ENCODE data around the gene KIFAP3.
"Not testable (repeated sequence)": the region's sequence is repeated elsewhere in the genome, so short reads cannot be mapped to it uniquely, and the experiment has no call there.

The KIFAP3 gene

DNA sequence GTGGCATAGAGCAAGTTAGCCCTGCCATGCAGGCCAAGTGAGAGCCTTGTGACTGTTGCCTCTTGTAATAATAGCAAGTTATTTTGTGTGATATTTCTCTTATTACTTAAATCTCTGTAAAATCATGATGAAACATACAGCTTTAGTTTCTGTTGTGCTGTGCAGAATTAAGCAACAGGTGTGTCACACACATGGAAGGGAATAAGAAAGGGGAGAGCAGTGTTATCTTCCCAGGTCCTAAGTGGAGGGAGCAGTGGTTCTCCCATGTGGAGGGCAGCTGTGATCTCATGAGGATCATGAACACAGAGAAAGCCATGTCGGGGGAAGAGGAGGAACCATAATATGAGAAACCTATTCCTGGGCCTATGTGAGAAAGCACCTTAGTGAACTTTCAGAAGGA is 155.6 kb downstream of the KIFAP3 start:
- no peak for DNase-seq

DNA sequence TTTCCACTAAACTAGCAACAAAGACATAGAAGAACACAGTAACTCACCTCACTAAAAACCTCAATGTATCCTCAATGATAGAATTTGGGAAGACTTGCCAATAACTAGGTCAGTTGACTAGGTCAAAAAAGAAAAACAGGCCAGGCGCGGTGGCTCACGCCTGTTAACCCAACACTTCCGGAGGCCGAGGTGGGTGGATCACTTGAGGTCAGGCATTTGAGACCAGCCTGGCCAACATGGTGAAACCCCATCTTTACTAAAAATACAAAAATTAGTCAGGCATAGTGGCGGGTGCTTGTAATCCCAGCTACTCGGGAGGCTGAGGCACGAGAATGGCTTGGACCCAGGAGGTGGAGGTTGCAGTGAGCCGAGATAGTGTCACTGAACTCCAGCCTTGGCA is 156.3 kb downstream of the KIFAP3 start:
- not testable (repeated sequence) for DNase-seq

- DNase-seq = no peak
These were observed 159.3 kb downstream of the KIFAP3 start for GRCh38 chr1:169915150-169915549.

DNA sequence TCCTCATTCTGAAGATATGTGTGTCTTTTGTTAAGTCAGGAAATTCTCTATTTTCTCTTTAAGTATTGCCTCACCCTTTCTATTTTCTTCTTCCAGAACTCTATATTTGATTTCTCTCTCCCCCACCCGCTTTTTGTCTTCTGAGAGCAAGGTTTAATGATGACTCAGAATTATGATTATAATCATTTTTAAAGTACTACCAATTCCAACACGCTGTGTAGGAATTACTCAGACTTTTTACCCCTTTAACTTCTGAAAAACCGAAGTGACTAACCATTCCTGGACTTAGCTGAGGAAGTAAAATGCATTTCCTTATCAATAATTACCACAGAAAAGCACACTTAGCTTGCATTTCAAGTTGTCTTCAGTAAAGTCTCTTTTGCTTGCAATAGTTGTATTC is 160.0 kb downstream of the KIFAP3 start:
- no peak for DNase-seq

DNA sequence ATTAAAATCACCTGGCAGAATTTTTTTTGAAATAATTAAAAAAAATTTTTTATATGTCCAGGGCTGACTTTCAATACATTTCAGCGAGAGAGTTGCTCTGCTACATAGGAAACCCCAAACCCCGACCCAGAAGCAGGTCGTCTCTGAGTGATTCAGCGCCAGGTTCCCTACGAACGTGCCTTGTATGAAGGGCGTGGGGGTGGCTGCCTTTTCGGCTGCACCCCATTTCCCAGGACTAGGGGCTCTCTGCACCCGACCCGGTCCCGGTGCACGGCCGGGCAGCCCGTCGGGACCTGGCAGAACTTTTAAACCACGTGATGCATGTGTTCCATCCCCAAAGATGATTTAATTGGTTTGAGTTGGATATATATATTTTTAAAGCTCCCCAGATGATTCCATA is 165.0 kb downstream of the KIFAP3 start:
- DNase-seq = no peak

- DNase-seq = no peak
These were observed 167.6 kb downstream of the KIFAP3 start for GRCh38 chr1:169906938-169907337.

DNA sequence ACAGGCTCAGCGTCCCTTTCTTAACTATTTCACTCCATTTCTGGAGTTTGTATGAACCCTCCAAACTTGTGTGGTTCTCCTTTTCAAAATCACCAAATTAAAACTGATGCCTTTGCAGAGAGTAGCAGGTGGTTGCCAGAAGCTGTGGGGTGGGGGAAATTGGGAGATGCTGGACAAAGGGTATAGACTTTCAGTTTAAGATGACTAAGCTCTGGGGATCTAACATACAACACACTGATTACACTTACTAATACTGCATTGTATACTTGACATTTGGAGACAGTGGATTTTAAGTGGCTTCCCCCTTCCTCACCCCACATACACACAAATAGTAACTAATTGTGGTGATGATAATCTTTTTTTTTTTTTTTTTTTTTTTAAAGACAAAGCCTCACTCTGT is 169.7 kb downstream of the KIFAP3 start:
- DNase-seq = no peak

- no peak for DNase-seq
These were observed 171.7 kb downstream of the KIFAP3 start for GRCh38 chr1:169902751-169903150.

DNA sequence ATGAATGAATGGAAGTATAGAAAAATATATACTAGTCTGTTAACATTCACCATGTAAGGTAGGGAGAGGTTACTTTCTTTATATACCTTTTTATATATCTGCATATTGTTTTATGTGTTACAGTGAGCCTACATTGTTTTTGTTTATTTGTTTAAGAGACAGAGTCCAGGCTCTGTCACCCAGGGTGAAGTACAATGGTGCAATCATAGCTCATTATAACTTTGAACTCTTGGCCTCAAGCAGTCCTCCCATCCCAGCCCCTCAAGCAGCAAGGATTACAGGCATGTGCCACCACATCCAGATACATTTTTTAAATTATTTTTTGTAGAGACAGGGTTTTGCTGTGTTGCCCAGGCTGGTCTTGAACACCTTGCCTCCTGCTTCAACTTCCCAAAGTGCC is 173.4 kb downstream of the KIFAP3 start:
- DNase-seq = no peak

- no peak for DNase-seq
These were observed 173.9 kb downstream of the KIFAP3 start for GRCh38 chr1:169900571-169900970.

DNA sequence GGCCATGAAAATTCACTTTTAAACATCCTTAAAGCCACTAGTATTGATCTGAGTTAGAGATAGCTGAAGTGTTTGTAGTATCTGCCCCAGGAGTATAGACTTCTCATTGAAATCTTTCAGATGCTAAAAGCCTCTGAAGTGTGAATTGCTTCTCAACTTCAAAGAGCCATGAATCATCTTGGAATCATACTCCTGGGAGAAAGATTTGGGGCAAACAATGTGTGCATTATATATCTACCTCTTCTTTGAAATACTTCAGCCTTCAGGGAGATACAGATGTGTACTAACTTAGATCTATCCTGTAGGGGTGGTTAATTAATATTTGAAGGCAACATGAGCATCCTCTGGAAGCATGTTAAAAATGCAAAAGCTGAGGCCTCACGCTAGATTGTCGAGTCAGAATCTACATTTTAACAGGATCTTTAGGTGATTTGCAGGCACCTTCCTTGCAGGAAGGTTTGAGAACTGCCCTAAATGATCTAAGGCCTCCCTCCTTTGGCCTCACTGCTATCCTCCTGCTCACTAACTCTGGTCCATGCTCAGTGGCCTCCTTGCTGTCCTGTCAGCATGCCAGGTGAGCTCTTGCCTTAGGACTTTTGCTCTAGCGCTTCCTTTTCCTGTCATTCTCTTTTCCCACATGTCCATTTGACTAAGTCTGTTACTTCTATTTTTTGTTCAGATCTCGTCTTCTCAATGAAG is 174.8 kb downstream of the KIFAP3 start:
- DNase-seq = no peak

GRCh38 chr1:169896013-169896412 is 178.5 kb downstream of the KIFAP3 start:
- no peak for DNase-seq

DNA sequence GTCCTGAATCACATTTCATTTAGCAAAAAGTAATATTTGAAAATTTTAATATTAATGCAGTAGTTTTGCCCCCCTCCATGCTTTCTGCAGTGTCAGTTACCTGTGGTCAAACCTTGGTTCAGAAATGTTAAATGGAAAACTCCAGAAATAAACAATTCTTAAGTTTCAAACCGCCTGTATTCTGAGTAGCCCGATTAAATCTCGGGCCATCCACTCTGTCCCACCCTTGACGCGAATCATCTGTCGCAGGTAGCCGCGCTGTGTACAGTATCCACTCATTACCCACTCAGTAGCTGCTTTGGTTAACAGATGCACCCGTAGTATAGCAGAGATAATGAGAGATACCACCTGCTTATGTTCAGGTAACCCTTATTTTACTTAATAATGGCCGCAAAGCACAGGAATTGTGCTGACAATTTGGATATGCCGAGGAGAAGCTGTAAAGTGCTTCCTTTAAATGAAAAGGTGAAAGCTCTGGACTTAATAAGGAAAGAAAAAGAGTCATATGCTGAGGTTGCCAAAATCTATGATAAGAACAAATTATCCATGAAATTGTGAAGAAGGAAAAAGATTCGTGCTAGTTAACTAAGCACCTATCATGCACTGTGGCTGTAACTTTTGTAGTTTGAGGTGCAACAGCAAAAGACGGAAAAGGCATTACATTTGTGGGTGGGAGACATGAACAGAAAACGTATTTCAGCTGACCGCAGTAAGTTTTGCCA is 179.9 kb downstream of the KIFAP3 start:
- no peak for DNase-seq

DNA sequence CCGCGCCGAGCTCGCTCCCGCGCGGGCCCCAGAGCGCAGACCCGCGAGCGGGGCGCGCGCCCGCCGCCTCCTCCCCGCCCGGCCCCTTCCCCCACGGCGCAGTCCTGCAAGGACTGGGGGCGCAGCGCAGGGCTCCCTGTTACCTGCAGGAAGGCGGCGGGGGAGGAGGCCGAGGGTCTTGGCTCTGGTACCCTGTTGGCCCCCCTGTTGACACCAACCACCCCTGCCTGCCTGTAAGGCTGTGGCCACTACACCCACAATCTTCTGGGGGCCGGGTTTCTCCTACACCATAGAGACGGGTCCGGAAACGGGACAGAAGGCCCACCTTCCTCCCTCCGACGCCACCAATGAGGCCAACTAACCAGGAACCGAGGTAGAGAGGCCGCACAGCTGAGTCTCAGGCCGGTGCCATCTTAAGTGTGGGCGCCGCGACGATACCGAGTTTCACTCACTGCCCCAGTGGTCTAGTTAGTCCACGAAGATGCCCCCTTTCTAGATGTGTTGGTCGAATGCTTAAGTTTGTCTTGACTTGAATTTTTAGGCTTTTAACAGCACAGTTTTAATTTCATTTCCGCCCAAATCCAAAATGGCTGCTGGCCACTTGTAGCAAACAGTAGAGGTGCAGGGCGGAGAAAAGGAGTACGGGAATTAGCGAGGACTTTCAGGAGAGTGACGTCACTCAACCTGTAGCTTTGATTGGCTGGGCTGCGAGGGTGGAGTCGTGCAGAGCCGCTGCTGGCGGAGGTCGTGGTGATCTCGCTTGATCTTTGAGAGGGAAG is 180.7 kb downstream of the KIFAP3 start, which contains the start of gene SCYL3:
SCYL3 (minus strand) TSS at position 252 of the 779 bp plus-strand sequence. CDS start 5,056 bp downstream, outside the sequence.
- peak; percentile 94 for DNase-seq

DNA sequence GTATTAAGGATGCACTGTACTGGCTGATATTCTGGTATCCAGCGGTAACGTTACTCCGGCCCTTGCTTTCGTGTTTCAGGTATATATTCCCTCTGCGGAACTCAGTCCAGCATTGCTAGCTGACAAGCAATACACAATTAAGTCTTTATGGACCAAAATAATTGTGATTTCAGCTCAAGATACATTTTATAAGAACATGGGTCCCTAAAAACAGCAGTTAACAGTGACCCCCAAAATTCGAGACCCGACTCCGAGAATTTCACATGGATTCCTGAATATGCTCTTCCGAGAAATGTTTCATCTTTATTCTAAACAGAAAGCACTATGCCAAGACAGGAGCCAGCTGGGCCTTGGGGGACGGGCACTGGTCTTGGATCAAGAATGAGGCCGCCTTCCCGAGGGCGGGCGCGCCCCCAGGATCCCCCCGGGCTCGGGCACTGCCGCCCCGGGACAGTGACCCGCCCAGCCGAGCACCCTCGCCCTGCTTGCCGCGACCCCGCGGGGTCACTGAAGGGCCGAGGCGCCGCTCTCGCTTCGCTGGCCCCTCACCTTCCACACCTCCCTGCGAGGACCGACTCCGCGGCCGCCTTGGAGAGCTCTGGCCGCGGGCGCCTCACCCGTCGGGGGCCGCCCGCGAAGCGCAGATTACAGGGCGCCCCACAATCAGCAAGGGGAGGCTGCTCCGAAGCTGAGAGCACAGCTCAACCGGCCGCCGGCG is 181.4 kb downstream of the KIFAP3 start:
- no peak for DNase-seq

- DNase-seq = no peak
These were observed 182.1 kb downstream of the KIFAP3 start for GRCh38 chr1:169892176-169892926.

DNA sequence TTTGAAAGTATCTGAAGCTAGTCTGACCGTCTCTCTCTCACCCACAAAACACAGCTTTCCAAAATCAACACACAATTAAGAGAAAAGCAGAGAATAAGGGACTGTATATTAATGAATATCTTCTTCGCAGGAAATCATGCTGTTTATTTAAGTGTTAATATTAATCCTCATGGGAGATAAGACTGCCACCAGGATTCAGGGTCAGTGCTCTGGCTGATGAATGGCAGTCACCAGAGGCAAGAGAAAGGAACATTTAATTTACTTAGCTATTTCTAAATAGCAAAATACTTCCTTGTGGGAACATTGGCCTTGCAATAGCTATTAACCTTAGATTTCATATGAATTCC is 183.0 kb downstream of the KIFAP3 start:
- DNase-seq = no peak

DNA sequence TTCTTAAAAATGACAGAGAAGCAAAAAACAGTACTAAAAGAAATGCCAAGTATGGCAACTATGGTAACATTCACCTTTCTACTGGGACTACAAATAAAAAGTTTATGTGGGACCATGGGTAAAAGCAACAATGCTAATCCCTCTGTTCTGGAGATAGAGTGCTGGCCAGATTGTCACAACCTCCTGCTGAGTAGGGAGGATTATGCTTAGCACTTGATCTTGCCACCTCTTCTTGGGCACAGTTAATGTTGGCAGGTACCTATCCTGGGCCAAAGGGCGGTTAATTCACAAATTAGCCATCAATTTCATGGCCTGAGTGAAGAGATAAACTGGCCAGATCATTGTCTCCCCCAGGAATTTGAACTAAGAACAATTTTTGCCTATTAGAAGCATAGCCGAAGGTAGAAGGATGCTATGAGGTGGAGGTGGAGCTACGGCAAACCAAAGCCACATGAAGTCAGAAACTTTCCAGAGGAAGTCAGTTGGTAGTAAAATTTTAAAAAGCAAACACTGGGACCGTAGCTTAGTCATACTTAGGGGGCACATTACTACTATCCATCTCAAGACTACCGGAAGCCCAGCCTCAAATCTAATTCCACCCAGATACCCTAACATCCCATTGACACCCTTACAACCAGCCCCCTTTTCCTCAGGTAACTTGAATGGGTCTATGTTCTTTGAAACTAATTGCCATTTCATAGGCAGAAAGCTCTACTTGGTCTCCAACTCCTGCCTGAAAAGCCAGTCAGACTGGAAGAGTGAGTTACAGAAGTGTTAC is 183.5 kb downstream of the KIFAP3 start:
- DNase-seq = no peak

DNA sequence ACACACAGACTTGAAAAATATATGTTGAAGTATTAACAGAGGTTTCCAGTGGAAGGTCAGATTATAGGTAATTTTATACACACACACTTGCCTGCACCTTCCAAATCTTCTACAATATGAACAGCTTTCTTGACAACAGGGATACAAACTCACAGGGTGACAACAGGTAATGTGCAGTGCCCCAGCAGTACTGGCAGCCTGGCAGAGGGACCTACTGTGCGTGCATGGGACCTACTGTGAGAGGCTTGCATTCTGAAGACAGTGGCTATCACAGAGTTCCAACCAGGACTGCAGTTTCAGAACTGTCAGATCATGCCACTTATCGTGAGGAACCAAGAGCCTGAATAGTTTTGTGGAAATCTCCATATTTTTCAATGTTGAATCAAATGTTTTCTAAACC is 184.6 kb downstream of the KIFAP3 start:
- no peak for DNase-seq

GRCh38 chr1:169886931-169887330 is 187.6 kb downstream of the KIFAP3 start:
- no peak for DNase-seq

DNA sequence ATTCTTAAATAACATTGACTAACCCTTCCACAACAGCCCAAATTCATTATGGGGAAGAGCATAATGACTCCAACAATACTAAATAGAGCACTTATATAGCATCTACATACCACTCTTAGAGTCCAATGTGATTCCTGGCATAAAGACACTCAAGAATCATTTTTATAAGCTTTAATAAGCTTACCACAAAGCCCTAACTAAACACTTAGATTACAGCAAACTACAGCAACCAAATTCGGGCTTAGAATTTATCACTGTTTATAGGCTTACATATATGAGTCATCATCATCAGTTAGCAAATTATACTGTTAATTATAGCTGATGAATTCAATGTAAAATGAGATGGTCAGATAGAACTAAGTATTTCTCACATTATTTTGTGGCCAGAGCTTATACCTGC is 188.1 kb downstream of the KIFAP3 start:
- no peak for DNase-seq

DNA sequence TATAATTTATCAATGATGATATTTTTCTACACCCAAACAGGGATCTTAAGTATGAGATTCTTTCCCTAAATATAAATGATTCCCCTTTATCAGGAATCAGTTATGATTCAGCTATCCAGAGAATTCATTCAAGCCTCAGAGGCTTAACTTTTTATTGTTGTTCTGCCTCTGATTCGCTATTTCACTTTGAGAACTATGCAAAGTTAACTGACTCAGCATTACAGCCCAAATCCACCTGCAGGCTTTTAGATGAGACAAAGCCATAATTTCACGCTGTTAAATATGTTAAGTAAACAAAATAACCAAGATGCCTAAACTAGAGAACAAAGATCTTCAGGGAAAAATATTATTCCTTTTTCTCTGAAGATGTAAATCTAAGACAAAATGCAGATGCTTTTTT is 189.3 kb downstream of the KIFAP3 start:
- no peak for DNase-seq
